Measurements from ENCODE around the gene NDUFS4. TPM values are rescaled to one million over a fixed set of nuclear protein-coding genes. Genes with fewer than 3 reads are reported as not detected.
"Not testable (repeated sequence)": the region's sequence is repeated elsewhere in the genome, so short reads cannot be mapped to it uniquely, and the experiment has no call there.

The NDUFS4 gene
- total RNA-seq (2014; rRNA removed; shearing (Covaris generic)) = 80.7 and 91.6 TPM in 2 replicates

DNA sequence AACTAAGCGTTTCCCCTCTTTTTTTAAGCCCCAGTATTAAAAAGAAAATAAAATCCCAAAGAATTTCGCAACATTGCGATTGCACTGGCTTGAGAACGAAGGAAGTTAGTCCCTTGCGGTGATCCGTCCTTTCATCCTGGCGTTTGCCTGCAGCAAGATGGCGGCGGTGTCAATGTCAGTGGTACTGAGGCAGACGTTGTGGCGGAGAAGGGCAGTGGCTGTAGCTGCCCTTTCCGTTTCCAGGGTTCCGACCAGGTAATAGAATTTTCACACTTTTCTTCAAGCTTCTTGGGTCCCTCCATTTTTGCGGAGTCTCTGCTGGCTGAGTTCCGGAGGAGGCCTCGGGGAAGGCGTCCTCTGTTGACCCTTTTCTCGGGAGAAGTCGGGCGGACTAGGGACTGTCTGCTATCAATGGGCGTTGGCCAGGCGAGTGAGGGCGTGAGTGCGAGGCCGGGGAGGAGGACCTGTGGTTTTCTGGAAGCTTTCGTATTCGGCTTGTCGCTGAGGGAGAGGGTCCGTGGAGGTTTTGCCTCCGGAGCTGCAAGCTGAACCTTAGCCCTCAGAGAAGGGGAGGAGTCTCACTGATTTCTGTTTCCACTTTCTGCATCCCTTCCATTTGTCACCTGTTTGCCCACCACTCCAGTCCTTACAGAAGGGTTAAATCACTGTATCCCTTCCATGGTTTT is at the start of gene NDUFS4:
Gene NDUFS4 (plus strand): TSS at position 134 of the 686 bp plus-strand sequence. CDS start 24 bp downstream, at position 158.
- DNase-seq = peak; percentile 89
- Histone ChIP-seq H3K4me1 (peaks cover 3% of the 10 kb centered on the region; the same call in 1 of the 2 replicates), H3K4me3 (peak within 1 kb of the TSS; percentile 91), H3K36me3 (no peaks in the 10 kb centered on the region; the same call in 1 of the 2 replicates), H3K9me3 (replicated peaks) (peaks cover 6% of the 10 kb centered on the region), H3K27ac (peak within 1 kb of the TSS; percentile 88), H3K27me3 (no peaks in the 10 kb centered on the region)

DNA sequence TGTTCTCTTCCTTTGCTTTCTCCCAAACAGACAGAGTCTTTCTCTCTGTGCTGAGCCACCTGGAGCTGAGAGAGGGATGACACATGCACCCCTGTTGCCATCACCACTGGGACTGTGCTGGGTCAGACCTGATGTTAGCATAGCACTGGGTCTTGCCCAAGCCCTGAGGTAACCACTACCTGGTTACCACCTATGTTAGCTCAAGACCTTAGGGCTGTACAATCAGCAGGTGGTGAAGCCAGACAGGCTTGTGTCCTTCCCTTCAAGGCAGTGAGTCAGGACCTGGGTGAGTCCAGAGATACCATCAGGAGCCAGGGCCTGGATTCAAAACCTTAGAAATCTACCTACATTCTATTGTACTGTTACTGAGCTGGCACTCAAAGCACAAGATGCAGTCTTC is 47.9 kb upstream of the NDUFS4 start:
- Histone ChIP-seq H3K36me3 (no peaks in the 10 kb centered on the region), H3K4me1 (no peaks in the 10 kb centered on the region), H3K27me3 (no peaks in the 10 kb centered on the region), H3K4me3 (no peak overlapping the region), H3K9me3 (replicated peaks) (no peaks in the 10 kb centered on the region; the same call in 1 of the 2 replicates), H3K27ac (no peak overlapping the region)
- no peak for DNase-seq

- H3K36me3 ChIP-seq = no peaks in the 10 kb centered on the region
- no peak for DNase-seq
- H3K9me3 ChIP-seq (replicated peaks) = no peaks in the 10 kb centered on the region; the same call in 1 of the 2 replicates
- no peaks in the 10 kb centered on the region for H3K27me3 ChIP-seq
- no peak overlapping the region for H3K4me3 ChIP-seq
- H3K27ac ChIP-seq = no peak overlapping the region
- H3K4me1 ChIP-seq = no peaks in the 10 kb centered on the region
Measured at GRCh38 chr5:53515988-53516387, 44.5 kb upstream of the NDUFS4 start.

- Histone ChIP-seq H3K4me1 (no peaks in the 10 kb centered on the region), H3K36me3 (no peaks in the 10 kb centered on the region), H3K9me3 (replicated peaks) (no peaks in the 10 kb centered on the region), H3K27ac (no peak overlapping the region), H3K4me3 (no peak overlapping the region), H3K27me3 (no peaks in the 10 kb centered on the region)
- DNase-seq = no peak
Measured at GRCh38 chr5:53520813-53521212, 39.6 kb upstream of the NDUFS4 start.

DNA sequence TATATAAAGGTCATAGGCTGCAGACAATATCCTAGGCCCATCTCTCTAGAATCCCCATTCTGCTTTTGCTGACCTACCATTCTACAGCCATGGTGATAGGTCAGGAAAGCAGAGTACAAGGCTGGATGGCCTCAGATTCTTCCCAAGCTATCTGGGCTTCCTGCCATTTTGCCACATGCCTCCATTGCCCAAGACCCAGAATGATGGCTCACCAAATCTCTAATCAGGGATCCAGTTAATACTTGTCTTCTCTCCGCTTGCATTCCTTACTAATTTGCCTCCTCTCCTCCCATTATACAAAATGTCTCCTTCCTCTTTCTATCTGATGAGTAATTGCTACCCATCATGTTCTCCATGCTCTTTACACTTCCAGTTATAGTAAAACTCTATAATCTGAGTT is 22.7 kb upstream of the NDUFS4 start:
- no peak overlapping the region for H3K4me3 ChIP-seq
- no peaks in the 10 kb centered on the region for H3K36me3 ChIP-seq
- DNase-seq = no peak
- no peaks in the 10 kb centered on the region for H3K9me3 ChIP-seq (replicated peaks)
- H3K27ac ChIP-seq = no peak overlapping the region
- H3K27me3 ChIP-seq = no peaks in the 10 kb centered on the region
- H3K4me1 ChIP-seq = no peaks in the 10 kb centered on the region

GRCh38 chr5:53540739-53541138 is 19.7 kb upstream of the NDUFS4 start:
- not testable (repeated sequence) for H3K4me1 ChIP-seq; H3K36me3 ChIP-seq; DNase-seq; H3K27me3 ChIP-seq; H3K9me3 ChIP-seq (replicated peaks); H3K4me3 ChIP-seq; H3K27ac ChIP-seq

DNA sequence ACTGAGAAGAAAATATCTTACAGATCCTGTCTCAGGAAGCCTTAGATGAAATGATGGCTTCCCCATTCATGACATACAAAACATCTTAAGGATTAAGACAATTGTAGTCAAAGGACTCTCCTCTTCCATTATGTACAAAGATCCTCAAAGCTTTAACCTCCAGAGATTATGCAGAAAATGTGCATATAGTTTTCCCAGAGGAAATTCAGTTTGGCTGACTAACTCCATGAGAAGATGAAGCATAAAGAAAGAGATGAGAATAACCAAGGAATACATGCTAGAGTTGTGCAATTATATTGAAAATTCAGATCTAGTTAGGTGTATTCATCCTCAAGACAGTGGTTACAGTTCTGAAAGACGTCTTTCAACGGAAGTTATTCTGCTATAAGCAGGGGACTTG is 18.6 kb upstream of the NDUFS4 start:
- H3K4me3 ChIP-seq = no peak overlapping the region
- H3K27me3 ChIP-seq = no peaks in the 10 kb centered on the region
- H3K27ac ChIP-seq = no peak overlapping the region
- H3K36me3 ChIP-seq = no peaks in the 10 kb centered on the region
- no peak for DNase-seq
- H3K4me1 ChIP-seq = no peaks in the 10 kb centered on the region
- no peaks in the 10 kb centered on the region for H3K9me3 ChIP-seq (replicated peaks)

DNA sequence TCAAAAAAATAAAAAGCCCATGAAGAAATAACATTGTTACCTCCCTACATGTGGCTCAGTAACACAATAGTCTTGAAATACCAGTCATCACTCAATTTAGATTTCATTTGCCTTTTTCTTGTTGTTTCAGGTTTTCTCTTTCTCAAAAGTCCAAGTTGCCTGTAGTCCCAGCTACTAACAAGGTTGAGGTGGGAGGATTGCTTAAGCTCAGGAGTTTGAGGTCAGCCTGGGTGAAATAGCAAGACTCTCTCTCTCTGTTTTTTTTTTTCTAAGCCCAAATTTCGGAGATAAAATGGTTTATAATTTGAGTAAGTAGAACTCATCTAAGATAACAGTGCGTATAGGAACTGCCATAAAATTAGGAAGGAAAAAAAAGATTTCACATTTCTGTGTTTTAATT is 17.5 kb upstream of the NDUFS4 start:
- no peaks in the 10 kb centered on the region for H3K36me3 ChIP-seq
- no peak overlapping the region for H3K27ac ChIP-seq
- no peak for DNase-seq
- H3K4me1 ChIP-seq = no peaks in the 10 kb centered on the region
- H3K9me3 ChIP-seq (replicated peaks) = no peaks in the 10 kb centered on the region
- H3K4me3 ChIP-seq = no peak overlapping the region
- H3K27me3 ChIP-seq = no peaks in the 10 kb centered on the region

DNA sequence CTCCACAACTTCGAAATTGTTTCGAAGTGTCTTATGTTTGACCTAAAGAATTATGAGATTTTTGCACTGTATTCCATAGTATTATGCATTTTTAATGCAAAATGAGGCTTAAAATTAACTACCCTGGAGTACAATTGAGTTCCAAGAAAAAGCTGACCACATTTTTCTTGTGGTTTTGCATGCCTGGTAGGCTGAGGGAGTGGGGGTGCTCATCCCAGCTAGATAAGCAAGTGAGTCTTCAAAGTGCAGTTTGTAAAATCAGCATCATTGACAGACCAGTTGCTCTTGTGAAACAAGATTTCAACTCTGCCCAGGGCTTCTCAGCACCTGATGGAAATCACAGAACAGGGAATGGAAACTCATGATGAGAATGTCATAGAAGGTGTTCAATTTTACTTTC is 17.0 kb upstream of the NDUFS4 start:
- Histone ChIP-seq H3K27me3 (no peaks in the 10 kb centered on the region), H3K4me3 (no peak overlapping the region), H3K36me3 (no peaks in the 10 kb centered on the region), H3K27ac (no peak overlapping the region), H3K9me3 (replicated peaks) (no peaks in the 10 kb centered on the region), H3K4me1 (no peaks in the 10 kb centered on the region)
- peak; percentile 5 to 6 for DNase-seq

DNA sequence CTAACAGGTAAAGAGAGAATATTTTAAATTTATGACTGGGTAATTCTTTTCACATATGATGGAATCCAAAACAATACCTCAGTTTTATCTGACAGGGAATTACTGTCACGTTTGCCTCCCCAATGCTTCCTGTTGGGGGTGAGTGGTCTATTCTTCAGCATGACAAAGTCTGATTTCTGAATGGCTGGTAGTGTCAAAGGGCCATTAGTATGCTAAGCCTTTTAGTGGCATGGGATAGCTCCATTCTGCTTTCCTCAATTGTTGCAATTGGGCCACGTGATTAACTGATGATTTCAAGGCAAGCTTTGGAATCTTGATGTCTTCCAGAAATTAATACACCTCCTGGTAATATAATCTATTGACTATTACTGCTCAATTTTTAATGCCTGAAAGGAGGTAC is 14.7 kb upstream of the NDUFS4 start:
- H3K4me1 ChIP-seq = no peaks in the 10 kb centered on the region
- H3K9me3 ChIP-seq (replicated peaks) = no peaks in the 10 kb centered on the region
- DNase-seq = no peak
- H3K27me3 ChIP-seq = no peaks in the 10 kb centered on the region
- H3K4me3 ChIP-seq = no peak overlapping the region
- no peaks in the 10 kb centered on the region for H3K36me3 ChIP-seq
- H3K27ac ChIP-seq = no peak overlapping the region

- H3K4me1 ChIP-seq = no peaks in the 10 kb centered on the region
- no peak overlapping the region for H3K27ac ChIP-seq
- H3K27me3 ChIP-seq = no peaks in the 10 kb centered on the region
- no peak for DNase-seq
- H3K4me3 ChIP-seq = no peak overlapping the region
- H3K36me3 ChIP-seq = no peaks in the 10 kb centered on the region
- no peaks in the 10 kb centered on the region for H3K9me3 ChIP-seq (replicated peaks)
Measured at GRCh38 chr5:53547226-53547625, 13.2 kb upstream of the NDUFS4 start.

DNA sequence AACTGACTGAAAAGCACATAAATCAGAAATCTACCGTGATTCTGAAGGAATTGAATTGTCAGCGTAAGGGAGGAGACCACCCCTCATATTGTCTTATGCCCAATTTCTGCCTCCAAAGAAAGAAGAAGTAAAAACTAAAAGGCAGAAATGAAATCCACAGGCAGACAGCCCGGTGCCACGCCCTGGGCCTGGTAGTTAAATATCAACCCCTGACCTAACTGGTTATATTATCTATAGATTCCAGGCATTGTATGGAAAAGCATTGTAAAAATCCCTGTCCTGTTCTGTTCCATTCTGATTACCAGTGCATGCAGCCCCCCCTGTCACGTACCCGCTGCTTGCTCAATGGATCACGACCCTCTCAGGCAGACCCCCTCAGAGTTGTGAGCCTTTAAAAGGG is 11.9 kb upstream of the NDUFS4 start:
- H3K4me3 ChIP-seq; H3K36me3 ChIP-seq; H3K4me1 ChIP-seq; H3K27ac ChIP-seq; H3K9me3 ChIP-seq (replicated peaks); H3K27me3 ChIP-seq; DNase-seq: not testable (repeated sequence)

DNA sequence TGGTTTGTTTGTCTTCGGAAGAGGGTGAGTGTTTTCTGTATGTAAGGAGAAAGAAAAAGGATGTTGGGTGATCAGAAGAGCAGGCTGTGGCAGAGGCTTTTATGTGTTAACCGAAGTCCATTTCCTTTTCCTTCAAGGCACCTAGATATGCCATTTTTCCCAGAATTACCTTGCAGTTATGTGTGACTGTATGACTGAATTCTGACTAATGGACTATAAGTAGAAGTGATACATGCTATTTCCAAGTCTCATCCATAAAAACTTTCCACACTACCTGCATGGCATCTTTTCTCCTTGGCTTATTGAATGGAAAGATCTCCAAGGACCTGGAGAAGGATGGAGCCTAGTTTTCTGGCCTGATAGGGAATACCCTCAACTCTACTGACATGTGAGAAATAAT is 10.6 kb upstream of the NDUFS4 start:
- H3K9me3 ChIP-seq (replicated peaks) = no peaks in the 10 kb centered on the region
- no peak for DNase-seq
- H3K4me3 ChIP-seq = no peak overlapping the region
- H3K27ac ChIP-seq = no peak overlapping the region
- no peaks in the 10 kb centered on the region for H3K4me1 ChIP-seq
- no peaks in the 10 kb centered on the region for H3K27me3 ChIP-seq
- no peaks in the 10 kb centered on the region for H3K36me3 ChIP-seq

- peak in 1 of 2 experiments; percentile 18 for DNase-seq
- H3K27ac ChIP-seq = no peak overlapping the region
- H3K36me3 ChIP-seq = no peaks in the 10 kb centered on the region
- no peak overlapping the region for H3K4me3 ChIP-seq
- no peaks in the 10 kb centered on the region for H3K4me1 ChIP-seq
- no peaks in the 10 kb centered on the region for H3K27me3 ChIP-seq
- no peaks in the 10 kb centered on the region for H3K9me3 ChIP-seq (replicated peaks)
Measured at GRCh38 chr5:53552561-53552960, 7.9 kb upstream of the NDUFS4 start.

- DNase-seq = no peak
- Histone ChIP-seq H3K4me3 (no peak overlapping the region), H3K36me3 (no peaks in the 10 kb centered on the region), H3K4me1 (no peaks in the 10 kb centered on the region), H3K27ac (no peak overlapping the region), H3K27me3 (no peaks in the 10 kb centered on the region), H3K9me3 (replicated peaks) (peaks cover 6% of the 10 kb centered on the region)
Measured at GRCh38 chr5:53554444-53554843, 6.0 kb upstream of the NDUFS4 start.

GRCh38 chr5:53555160-53555559 is 5.3 kb upstream of the NDUFS4 start:
- Histone ChIP-seq H3K4me1 (no peaks in the 10 kb centered on the region), H3K36me3 (no peaks in the 10 kb centered on the region), H3K4me3 (no peak overlapping the region), H3K27me3 (no peaks in the 10 kb centered on the region), H3K9me3 (replicated peaks) (peaks cover 6% of the 10 kb centered on the region), H3K27ac (no peak overlapping the region)
- DNase-seq = no peak
